ENCODE measurements around the gene DPYSL5.

DPYSL5 gene

GRCh38 chr2:26870585-26871095 is 22.7 kb downstream of the DPYSL5 start:
- POLR2A ChIA-PET (ENCODE audit: low non-redundant PET), result interaction anchor here (0.6 kb wide), 1 partner anchor 32 kb away, joined by 4 read pairs; no protein-coding TSS in a partner anchor

GRCh38 chr2:26873286-26873983 is 25.5 kb downstream of the DPYSL5 start:
- CTCF ChIA-PET, result no interaction called here
- DNase-seq (ENCODE audit: low spot score), result no peak
- TF ChIP-seq CTCF (conservative IDR thresholded peaks at IDR 0.05; ENCODE audit: low read depth), result no peak
- POLR2A ChIA-PET (ENCODE audit: low non-redundant PET), result no interaction called here
- H3K27ac ChIP-seq, result no peak overlapping the region

More at GRCh38 chr2:26870585-26871095, 22.7 kb downstream of the DPYSL5 start:
- H3K27ac ChIP-seq, result no peak overlapping the region
- no peak for TF ChIP-seq CTCF (conservative IDR thresholded peaks at IDR 0.05; ENCODE audit: low read depth)
- CTCF ChIA-PET, result interaction anchor here (1.5 kb wide), 1 partner anchor 24 kb away, joined by 5 read pairs; no protein-coding TSS in a partner anchor
- no peak for DNase-seq (ENCODE audit: low spot score)

- POLR2A ChIA-PET (ENCODE audit: low non-redundant PET), result no interaction called here
- no peak overlapping the region for H3K27ac ChIP-seq
- no peak for TF ChIP-seq CTCF (conservative IDR thresholded peaks at IDR 0.05; ENCODE audit: low read depth)
- no peak for DNase-seq (ENCODE audit: low spot score)
- CTCF ChIA-PET, result no interaction called here
Measured at GRCh38 chr2:26874514-26874913, 26.6 kb downstream of the DPYSL5 start.

- H3K27ac ChIP-seq, result no peak overlapping the region
- TF ChIP-seq CTCF (conservative IDR thresholded peaks at IDR 0.05; ENCODE audit: low read depth), result no peak
- no peak for DNase-seq (ENCODE audit: low spot score)
- ChIA-PET POLR2A (ENCODE audit: low non-redundant PET) (no interaction called here), CTCF (no interaction called here)
Measured at GRCh38 chr2:26875065-26875634, 27.2 kb downstream of the DPYSL5 start.

GRCh38 chr2:26875808-26876207 is 27.9 kb downstream of the DPYSL5 start:
- ChIA-PET POLR2A (ENCODE audit: low non-redundant PET) (no interaction called here), CTCF (no interaction called here)
- TF ChIP-seq CTCF (conservative IDR thresholded peaks at IDR 0.05; ENCODE audit: low read depth), result no peak
- H3K27ac ChIP-seq, result no peak overlapping the region
- no peak for DNase-seq (ENCODE audit: low spot score)

GRCh38 chr2:26876260-26876659 is 28.3 kb downstream of the DPYSL5 start:
- ChIA-PET CTCF (no interaction called here), POLR2A (ENCODE audit: low non-redundant PET) (no interaction called here)
- no peak for TF ChIP-seq CTCF (conservative IDR thresholded peaks at IDR 0.05; ENCODE audit: low read depth)
- DNase-seq (ENCODE audit: low spot score), result no peak
- H3K27ac ChIP-seq, result no peak overlapping the region

Data from RWPE1 (cell line).